AG10803 (cell line): ENCODE measurements around the gene DCHS2.

Source experiments
- DNase-seq: peaks from one replicate; pipeline ENCODE4 v3.0.0; 2010; ENCODE audit warnings: low read depth
- H3K4me3 ChIP-seq: 2 replicates; pipeline ENCODE4 v1.5.1; 2011; ENCODE audit warnings: mild to moderate bottlenecking, low read length, control low read depth
- TF ChIP-seq, protein P1 (sequence below): conservative IDR thresholded peaks from 2 replicates; pipeline ENCODE4 v1.5.1; 2011; ENCODE audit warnings: mild to moderate bottlenecking, low read length, control low read depth, inconsistent platforms

DCHS2 gene

GRCh38 chr4:154348657-154349056, 142.9 kb downstream of the DCHS2 start:
- DNase-seq: no peak
- TF ChIP-seq, protein P1, sequence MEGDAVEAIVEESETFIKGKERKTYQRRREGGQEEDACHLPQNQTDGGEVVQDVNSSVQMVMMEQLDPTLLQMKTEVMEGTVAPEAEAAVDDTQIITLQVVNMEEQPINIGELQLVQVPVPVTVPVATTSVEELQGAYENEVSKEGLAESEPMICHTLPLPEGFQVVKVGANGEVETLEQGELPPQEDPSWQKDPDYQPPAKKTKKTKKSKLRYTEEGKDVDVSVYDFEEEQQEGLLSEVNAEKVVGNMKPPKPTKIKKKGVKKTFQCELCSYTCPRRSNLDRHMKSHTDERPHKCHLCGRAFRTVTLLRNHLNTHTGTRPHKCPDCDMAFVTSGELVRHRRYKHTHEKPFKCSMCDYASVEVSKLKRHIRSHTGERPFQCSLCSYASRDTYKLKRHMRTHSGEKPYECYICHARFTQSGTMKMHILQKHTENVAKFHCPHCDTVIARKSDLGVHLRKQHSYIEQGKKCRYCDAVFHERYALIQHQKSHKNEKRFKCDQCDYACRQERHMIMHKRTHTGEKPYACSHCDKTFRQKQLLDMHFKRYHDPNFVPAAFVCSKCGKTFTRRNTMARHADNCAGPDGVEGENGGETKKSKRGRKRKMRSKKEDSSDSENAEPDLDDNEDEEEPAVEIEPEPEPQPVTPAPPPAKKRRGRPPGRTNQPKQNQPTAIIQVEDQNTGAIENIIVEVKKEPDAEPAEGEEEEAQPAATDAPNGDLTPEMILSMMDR: no peak
- H3K4me3 ChIP-seq: no peak overlapping the region

DNA sequence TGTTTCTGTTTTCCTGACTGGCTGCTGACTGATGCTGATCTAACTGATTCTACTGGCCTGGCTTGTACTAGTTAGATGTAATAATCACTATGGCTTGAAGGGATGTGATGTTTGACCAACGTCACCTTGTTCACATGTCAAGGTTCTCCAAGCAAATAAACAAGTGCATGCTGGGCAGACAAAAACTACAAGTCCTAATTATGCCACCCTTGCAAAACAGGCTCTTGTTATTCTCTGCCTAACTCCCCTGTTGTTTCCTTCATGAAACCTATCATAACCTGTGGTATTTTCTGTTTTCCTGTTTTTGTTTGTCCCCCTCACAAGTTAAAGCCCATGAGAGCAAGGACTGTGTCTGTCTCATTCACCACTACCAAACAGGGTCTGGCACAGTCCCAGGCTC, 146.2 kb downstream of the DCHS2 start:
- TF ChIP-seq, protein P1: no peak
- no peak overlapping the region for H3K4me3 ChIP-seq
- DNase-seq: no peak

DNA sequence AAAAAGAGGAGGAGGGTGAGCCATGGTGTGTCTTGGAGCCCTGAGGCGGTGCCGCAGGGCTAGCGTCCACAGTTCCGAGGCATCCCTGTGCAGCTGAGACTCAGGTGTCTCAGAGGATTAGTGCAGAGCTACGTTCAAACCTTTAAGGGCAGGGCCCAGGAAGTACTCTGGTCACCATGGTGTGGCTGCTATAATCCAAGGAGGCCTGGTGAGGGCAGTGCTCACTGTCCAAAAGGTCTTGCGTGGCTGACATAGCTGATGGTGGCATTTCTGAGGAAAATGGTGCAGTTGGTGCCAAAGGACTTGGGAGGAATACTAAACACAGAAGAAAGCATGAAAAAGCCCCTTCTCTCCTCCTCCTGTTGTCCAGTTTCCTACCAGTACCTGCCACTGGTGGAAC, 146.9 kb downstream of the DCHS2 start:
- TF ChIP-seq, protein P1: no peak
- DNase-seq: no peak
- no peak overlapping the region for H3K4me3 ChIP-seq

DNA sequence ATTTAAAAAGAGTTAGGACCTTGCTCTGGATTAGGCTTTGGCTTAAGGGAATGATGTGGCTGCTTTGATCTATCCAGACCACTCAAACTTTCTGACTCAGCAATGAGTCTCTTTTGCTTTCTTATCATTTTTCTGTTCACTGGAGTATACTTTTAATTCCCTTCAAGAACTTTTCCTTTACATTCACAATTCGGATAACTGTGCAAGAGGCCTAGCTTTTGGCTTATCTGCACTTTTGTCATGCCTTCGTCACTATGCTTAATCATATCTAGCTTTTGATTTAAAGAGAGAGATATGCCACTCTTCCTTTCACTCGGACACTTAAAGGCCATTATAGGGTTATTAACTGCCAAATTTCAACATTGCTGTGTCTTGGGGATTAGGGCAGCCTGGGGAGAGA, 147.9 kb downstream of the DCHS2 start:
- DNase-seq: no peak
- TF ChIP-seq, protein P1: no peak

GRCh38 chr4:154341448-154341847, 150.2 kb downstream of the DCHS2 start:
- DNase-seq: no peak
- TF ChIP-seq, protein P1: no peak
- no peak overlapping the region for H3K4me3 ChIP-seq

More for the DNA sequence above, 147.9 kb downstream of the DCHS2 start:
- no peak overlapping the region for H3K4me3 ChIP-seq

GRCh38 chr4:154335588-154335987, 156.0 kb downstream of the DCHS2 start:
- TF ChIP-seq, protein P1: no peak
- DNase-seq: no peak

DNA sequence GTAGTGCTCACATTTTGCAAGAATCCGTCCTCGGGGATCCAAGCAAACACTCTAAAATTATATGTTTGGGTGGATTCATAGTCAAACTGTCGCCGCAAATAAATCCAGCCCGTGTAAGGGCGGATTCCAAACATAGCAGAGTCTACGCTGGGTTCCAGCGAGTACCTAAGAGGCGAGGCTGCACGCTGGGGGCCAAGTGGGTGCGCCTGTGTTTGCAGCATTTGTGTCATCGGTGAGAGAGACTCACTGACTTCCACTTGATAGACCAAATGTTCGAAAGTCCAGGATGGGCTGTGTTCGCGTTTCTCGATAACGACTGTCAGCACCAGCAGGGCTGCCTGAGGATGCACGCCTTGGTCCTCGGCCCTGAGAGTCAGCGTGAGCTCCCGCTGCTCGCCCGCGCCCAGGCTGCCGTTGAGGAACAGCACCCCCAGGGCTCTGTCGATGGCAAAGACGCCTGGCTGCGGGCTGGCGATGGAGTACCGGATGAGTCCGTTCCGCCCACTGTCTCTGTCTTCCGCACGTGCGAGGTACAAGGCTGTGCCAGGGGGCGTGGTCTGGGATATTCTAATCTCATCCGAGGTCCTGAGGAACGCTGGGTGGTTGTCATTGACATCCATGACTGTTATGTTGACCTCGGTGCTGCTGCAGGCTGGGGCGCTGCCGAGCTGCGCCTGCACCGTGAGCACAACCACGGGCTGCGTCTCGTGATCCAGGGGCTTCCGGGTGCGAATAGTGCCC, 158.7 kb downstream of the DCHS2 start:
- no peak for DNase-seq
- H3K4me3 ChIP-seq: no peak overlapping the region
- TF ChIP-seq, protein P1: no peak

More at GRCh38 chr4:154335588-154335987, 156.0 kb downstream of the DCHS2 start:
- no peak overlapping the region for H3K4me3 ChIP-seq
